GM19239 (cell line): ENCODE measurements around the gene MARK3.
"Not testable (repeated sequence)": the region's sequence is repeated elsewhere in the genome, so short reads cannot be mapped to it uniquely, and the experiment has no call there.

ENCODE experiments used
- DNase-seq: peaks from one replicate; pipeline ENCODE4 v3.0.0; 2011; ENCODE audit warnings: low spot score; ENCODE audit not compliant: insufficient read length
- FAIRE-seq: peaks from 2 replicates; lab custom pipeline; 2011; peaks lifted over from hg19 to GRCh38; lab: Jason Lieb, UNC

The MARK3 gene

GRCh38 chr14:103508521-103509329 lies 123.5 kb downstream of the MARK3 start:
- DNase-seq (no peak), FAIRE-seq (no peak)

GRCh38 chr14:103509864-103510723 lies 124.9 kb downstream of the MARK3 start:
- no peak for FAIRE-seq

DNA sequence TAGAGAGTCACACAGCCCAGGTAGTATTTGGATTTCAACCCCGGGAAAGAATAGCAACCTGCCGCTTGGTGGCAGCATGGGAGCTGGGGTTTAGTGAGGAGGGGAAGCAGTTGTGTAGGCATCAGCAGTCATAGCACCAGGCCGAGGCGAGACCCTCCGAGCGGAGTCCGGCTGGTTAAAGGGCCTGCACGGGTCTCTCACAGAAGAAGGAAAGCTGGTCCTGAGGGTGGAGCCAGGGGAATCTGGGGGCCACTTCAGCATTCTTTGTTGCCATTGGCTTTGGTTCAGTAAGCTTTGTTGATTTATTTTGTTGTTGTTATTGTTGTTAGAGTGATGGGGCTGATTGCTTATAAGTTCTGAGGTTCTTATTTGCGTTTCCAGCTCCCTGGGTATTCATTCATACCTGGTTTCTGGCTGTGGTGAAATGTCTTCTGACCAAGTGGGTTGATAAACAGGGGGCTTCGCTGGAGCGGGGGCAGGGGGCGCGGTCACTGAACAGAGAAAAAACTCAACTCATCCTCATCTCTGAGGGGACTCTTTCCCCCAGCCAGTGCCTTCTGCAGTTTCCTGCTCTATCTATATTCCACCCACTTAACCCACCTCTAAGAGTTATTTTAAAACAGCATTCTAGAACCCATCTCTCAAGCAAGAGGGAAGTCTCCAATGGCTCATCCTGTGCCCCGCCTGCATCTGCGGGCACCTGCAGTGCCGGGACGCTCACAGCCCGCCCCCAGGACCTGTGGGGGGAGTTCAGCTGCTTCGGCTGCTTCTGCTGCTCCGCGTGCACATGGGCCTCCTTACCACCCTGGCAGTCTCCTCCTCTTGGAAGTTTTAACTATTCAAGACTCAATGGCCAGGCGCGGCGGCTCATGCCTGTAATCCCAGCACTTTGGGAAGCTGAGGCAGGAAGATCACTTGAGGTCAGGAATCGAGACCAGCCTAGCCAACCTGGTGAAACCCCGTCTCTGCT lies 125.8 kb downstream of the MARK3 start:
- FAIRE-seq = no peak

More at GRCh38 chr14:103509864-103510723, 124.9 kb downstream of the MARK3 start:
- DNase-seq = no peak

DNA sequence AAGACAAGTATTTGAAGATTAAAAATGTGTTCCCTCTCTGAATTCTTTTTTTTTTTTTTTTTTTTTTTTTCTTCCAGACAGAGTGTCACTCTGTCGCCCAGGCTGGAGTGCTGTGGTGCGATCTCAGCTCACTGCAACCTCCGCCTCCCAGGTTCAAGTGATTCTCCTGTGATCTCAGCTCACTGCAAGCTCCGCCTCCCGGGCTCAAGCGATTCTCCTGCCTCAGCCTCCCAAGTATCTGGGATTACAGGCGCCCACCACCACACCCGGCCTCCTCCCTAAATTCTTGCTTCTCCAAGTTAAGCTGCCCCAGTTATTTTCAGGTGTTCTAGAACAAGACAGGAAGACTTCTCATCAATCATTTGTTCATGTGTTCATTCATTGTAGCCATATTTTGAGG lies 127.0 kb downstream of the MARK3 start:
- DNase-seq, FAIRE-seq: not testable (repeated sequence)

More for the DNA sequence above, 125.8 kb downstream of the MARK3 start:
- DNase-seq = no peak

DNA sequence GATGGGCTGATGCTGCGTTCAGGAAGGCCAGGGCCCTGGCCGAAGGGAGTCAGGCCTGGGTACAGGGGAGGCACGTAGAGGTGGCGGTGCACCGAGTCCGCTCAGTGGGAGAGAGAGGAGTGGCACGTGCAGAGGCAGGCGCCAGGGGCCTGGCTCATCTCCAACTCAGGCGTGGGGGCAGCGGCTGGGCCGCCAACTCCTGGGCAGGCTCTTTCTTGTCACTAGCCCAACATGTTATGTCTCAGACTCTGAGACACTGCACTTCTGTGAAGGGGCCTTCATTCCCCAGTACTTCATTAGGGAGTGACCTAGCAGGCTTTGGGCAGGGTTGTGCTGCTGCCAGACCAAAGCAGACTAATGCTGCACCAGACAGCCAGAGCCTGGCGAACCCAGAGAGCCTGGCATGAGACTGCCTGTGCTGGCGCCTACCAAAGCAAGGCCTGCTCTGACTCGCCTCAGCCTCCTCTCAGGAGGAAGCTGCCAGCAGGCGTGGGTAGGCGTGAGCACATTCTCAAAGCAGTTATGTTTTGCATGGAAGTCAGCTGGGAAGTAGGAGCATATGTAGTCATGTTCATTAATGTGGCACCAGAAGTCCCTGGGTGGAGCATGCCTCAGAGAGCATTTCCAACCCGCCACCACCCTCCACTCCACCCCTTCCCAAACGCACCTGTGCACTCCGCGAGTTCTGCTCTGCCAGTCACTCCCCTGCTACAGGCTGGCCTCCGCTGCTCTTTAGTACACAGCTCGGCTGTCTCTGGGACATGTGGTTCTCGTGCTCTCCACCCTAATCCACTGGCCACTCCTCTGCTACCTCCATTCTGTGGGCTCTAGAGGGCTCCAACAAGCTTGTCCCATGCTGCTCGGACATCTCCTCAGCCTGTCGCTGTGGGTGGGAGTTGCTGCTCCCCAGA lies 127.7 kb downstream of the MARK3 start:
- FAIRE-seq = no peak
- no peak for DNase-seq

GRCh38 chr14:103514596-103515421 lies 129.6 kb downstream of the MARK3 start:
- FAIRE-seq = no peak
- DNase-seq = no peak

DNA sequence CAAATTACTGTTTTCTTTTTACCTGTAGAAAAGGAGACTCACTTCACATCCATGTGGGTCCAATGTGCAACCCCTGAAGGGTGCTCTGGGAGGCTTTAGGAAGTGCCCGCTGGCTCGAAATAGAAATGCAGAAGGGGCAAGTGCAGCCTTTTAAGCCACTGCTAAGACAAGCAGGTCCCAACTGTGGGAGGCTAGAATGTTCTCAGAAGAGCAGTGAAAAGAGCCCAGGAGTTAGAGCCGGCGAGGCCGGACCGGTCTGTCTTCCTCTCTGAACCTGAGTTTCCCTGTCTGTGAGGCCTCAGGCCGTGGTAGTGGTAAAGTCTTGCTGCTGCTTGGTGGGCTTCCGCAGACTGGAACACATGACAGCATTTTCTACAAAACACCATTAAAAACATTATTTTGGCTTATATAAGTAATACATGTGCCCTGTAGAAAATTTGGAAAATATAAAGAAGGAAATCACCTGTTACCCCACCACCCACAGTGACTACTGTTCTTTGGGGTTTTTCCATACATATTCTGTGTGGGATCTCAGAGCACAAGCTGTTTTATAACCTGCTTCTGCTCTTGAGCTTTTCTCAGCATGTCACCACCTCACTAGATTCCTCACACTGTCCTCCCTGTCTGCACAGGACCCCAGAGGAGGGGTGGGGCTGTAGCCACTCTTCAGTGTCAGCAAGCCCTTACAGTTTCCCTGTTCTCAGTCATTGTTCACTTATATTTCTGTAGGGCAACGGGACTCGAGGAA lies 131.4 kb downstream of the MARK3 start:
- FAIRE-seq (peak; percentile 68), DNase-seq (no peak)

DNA sequence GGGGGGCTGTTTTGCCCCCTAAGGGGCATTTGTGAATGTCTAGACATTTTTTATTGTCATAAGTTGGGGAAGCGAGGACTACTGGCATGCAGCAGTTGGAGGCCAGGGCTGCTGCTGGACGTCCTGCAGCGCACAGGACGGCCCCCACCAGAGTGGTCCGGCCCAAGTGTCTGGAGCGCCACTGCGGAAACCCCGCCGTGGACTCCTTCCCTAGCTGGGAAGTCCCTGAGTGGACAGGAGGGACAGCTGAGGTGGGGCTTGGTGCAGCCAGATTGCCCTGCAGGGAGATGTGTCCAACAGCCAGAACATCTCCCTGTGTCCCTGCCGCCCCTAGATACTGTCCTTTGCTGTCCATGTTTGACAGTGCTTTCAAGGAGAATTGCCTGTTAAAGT lies 132.0 kb downstream of the MARK3 start:
- DNase-seq (no peak), FAIRE-seq (no peak)

GRCh38 chr14:103517721-103518421 lies 132.7 kb downstream of the MARK3 start:
- FAIRE-seq (no peak), DNase-seq (no peak)

- FAIRE-seq (no peak), DNase-seq (peak; percentile 91)
These were observed 133.3 kb downstream of the MARK3 start for GRCh38 chr14:103518422-103519042.

DNA sequence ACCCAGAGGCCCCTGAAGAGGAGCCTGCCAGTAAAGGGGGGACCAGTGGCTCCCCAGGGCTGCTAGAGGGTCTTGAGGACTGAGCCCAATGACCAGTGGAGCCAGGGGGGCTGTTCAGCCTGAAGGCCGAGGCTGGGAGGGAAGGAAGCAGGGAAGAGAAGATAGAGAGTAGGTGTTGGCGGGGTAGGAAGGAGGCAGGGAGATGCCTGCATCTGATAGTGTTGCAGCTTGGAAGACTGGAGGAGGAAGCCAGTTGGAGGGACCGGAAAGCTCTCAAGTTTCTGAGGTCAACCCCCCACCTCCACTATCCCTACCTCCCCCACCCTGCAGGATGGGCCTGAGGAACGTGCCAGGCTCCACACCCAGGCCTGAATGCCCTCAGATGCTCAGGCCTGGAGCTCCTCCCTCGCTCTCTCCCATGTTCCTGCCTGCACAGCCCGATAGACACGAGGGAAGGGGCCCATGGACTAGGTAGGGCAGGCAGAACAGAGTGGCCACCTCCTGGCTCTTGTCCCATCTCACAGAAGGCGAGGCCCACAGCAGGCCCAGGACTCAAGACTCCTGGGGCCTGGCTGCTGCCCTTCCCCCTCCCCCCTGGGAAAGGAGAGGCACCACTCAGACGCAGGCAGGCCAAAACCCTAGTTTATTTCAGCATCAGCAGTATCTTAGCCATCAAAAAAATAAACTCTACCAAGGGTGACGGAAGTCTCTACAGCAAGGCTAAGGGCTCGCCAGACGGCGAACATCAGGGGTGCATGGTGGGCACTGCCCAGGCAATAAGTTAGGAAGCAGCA lies 134.0 kb downstream of the MARK3 start:
- no peak for DNase-seq
- FAIRE-seq = no peak

DNA sequence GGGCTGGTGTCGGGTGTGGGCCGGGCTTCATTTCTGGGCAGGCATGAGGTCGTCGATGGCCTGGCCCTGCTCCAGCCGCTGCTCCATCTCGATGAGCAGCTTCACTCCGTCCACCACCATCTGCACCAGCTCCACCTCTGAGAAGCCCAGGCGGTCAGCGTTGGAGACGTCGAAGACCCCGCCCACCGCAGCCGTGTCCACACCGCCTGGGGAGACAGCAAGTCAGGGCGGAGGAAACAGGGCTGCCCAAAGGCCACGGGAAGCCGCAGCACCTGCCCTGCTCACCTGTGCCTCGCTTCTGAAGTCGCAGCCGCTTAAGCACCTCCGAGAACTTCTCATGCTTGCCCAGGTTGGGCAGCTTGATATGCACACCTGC lies 134.6 kb downstream of the MARK3 start:
- no peak for DNase-seq

GRCh38 chr14:103520269-103520656 lies 135.0 kb downstream of the MARK3 start:
- FAIRE-seq = no peak

More for the DNA sequence above, 134.6 kb downstream of the MARK3 start:
- no peak for FAIRE-seq

DNA sequence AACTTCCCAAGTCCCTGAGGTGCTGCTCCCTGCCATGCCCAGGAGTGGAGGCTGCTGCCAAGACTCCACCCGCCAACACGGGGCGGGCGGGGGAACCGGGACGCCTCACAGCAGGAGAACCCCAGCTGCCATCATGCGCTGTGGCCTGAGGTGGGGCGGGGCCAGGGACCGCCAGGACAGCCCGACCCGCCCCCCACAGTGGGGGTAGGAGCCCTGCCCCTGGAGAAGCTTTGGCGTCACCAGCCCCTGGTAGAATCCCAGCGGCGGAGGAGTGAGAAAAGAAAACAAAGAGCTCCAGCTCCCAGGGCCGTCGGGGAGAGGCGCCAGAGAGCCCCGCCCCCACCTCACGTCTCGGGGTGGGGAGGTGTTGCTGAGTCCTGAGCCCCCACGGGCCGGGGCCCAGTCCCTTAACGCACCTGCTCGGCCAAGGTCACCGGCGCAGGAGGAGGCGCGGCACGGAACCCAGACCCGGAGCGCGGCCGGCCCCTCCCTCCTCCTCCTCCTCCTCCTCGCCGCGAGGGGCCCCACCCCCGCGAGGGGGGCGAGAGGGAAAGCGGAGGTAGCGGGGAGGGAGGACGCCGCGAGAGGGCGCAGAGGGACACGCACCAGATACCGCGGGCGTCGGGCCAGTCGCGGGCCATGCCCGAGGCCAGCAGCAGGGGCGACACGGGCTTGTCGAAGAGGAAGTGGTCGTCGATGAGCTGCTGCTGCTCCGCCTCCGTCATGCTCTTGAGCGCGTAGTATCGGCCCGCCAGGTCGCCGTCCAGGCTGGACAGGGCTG lies 135.6 kb downstream of the MARK3 start:
- DNase-seq (peak; percentile 76), FAIRE-seq (no peak)

More at GRCh38 chr14:103520269-103520656, 135.0 kb downstream of the MARK3 start:
- DNase-seq = no peak

DNA sequence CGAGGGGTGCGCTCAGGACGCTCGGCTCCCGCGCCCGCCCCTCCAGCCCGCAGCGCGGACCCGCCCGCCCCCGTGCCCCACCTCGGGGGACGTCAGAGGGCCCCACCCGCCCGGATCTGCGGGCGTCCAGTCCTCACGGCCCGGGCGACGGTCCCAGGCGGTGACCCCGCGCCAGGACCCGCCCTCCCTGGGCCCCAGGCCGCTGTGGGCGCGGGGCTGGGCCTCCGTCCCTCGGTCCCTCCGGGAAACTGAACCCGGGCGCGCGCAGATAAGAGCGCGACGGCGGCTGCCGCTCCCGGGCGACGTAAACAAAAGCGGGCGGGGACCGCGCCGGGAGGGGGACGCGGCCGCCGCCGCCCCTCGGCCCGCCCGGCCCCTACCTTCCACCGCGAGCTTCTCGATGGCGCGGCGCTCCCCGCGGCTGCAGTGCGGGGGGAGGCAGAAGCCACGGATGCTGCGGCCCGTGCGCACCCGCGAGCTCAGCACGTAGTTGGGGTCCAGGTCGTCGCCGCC lies 136.3 kb downstream of the MARK3 start:
- no peak for FAIRE-seq
- DNase-seq = no peak
